Measurements from ENCODE around the gene BMP6. TPM values are rescaled to one million over a fixed set of nuclear protein-coding genes. Genes with fewer than 3 reads are reported as not detected.

The BMP6 gene
- total RNA-seq, 1 experiment from 2014 or later: 0.22 TPM

DNA sequence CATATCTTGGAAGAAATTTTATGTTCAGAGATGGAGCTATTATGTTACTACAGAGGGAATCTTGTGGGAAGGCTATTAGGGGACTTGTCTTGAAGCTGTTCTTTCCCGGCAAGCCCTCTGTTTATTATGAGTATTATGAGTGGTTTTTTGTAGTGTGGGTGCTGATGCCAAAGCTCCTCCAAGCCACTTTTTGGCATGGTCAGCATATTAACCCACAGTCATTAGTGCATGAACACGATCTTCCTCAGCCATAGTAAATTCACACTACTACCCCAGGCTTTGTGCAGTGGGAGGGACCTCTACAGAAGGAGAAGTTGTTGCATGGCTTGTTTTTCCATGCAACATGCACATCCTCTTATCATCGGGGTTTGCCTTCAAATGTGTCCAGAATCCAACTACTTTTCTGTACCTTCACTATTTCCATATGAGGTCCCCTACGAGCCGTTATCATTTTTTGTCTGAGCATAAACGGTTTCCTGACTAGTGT, 6.5 kb upstream of the BMP6 start:
- DNase-seq (ENCODE audit: low spot score): no peak

DNA sequence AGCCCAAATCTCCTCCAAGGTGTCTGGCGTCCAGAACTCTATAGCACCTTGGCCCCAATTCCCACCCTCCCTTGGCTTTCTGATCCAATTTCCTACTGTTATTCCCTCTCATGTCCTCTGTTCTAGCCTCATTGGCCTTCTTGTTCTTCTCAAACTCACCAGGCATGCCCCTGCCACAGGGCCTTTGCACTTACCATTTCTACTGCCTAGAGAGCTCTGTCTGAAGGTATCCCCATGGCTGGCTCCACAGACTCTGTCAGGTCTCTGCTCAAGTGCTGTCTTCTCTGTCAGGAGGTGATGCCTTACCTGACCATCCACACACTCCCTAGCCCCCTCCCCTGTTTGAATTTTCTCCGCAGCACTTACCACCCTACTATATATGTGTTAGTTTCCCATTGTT, 5.6 kb upstream of the BMP6 start:
- DNase-seq (ENCODE audit: low spot score): no peak

DNA sequence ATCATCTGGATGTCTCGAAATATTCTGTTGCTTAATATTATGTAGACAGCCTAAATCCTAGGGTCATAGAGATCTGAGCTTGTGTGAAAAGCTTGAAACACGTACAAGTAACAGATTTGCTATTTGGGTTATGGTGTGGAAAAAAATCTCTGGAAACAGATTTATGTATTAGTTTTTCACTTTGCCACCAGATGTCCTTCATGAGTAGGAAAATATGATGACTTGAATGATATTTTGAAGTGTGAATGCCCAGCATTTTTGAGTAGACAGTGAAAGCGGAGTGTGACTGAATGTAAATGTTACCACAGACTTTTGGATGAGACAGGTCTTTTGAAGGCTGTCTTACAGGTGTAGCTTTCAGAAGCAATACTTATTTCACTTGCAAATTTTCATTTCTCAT, 4.2 kb upstream of the BMP6 start:
- peak; percentile 26 for DNase-seq (ENCODE audit: low spot score)

DNA sequence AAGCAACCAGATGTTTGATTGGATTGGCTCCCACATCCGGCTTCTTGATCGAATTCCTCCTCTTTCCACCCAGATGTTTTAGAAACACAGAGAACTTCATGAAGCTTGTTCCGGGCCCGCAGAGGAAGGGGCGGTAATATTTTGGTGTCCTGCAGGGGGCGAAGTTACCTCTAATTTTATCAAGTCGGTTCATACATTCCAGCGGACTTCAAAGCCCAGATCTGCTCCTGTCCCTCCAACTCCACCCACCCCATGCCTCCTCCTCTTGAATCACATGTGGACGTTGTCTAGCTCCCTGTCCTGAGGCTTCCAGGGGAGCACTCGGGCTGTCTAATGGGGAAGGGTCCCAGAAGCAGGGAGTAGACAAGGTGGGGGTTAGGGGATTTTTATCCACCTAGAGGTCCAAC, 2.9 kb upstream of the BMP6 start:
- DNase-seq (ENCODE audit: low spot score): peak; percentile 70

DNA sequence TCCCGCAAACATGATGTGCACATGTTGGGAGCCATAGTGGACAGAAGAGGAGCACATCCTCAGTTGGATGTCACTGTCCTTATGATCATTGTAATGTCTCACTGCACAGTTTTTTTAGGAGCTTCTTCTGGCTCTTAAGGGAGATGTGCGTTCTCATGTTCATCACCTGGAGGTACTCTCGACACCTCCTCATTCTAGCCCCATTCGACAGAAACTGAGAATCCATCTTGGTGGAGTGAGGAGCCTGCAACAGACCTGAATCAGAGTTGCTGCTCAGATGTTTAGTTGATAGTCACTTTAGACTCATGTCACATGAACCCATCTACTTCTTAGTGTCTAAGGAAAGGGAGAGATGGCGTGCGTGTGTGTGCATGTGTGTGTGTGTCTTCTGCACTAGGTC, 2.3 kb upstream of the BMP6 start:
- no peak for DNase-seq (ENCODE audit: low spot score)

DNA sequence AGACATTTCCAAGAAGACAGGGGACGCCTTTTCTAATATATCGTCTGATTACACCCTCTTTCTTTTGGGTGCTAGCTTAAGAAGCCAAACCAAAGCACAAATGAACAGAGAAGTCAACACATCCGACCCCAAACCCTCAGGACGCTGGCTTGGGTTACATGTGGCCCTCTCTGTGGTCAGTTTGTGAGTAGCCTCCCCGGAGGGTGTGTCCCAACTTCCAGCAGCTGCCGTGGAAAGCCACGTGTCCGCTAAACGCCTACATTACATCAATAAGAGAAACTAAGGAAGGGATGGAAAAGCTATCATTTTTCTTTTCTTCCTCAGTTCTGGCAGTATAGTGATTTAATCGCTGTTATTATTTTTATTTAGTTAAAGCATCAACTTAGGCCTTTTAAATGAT, 487 bp upstream of the BMP6 start:
- no peak for DNase-seq (ENCODE audit: low spot score)

DNA sequence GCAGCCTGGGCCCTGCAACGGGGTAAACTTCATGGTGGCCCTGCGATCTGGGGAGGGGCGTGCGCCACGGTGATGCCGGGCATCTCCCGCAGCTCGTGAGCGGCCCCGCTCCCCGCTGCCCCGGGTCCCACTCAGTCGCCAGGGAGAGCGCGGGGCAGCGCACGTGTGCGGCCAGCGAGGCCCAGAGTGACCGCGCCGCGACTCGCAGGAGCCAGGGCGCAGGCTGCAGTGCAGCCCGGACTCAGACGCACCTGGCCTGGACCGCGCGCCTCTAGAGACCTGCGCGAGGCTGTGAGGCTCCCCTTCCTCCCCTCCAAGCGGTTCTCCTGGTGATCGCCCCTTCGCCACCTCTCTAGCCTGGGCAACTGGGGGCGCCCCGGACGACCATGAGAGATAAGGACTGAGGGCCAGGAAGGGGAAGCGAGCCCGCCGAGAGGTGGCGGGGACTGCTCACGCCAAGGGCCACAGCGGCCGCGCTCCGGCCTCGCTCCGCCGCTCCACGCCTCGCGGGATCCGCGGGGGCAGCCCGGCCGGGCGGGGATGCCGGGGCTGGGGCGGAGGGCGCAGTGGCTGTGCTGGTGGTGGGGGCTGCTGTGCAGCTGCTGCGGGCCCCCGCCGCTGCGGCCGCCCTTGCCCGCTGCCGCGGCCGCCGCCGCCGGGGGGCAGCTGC, 652 bp downstream of the BMP6 start:
- DNase-seq (ENCODE audit: low spot score): no peak

DNA sequence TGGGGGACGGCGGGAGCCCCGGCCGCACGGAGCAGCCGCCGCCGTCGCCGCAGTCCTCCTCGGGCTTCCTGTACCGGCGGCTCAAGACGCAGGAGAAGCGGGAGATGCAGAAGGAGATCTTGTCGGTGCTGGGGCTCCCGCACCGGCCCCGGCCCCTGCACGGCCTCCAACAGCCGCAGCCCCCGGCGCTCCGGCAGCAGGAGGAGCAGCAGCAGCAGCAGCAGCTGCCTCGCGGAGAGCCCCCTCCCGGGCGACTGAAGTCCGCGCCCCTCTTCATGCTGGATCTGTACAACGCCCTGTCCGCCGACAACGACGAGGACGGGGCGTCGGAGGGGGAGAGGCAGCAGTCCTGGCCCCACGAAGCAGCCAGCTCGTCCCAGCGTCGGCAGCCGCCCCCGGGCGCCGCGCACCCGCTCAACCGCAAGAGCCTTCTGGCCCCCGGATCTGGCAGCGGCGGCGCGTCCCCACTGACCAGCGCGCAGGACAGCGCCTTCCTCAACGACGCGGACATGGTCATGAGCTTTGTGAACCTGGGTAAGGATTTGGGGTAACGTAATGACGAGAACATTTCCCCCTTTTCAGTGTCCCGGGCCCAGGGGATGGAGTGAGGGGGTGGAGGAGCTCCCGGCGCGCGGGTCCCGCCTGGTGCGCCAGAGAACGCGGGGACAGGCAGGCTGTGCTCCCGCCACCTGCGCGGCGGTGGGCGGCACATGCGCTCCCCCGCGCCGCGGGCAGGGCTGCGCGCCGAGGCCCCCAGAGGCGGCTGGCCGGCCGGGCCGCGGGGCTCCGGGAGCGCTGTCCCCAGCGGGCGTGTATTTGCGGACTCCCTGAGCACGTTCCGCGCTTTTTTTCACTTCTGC, 1.4 kb downstream of the BMP6 start:
- no peak for DNase-seq (ENCODE audit: low spot score)

DNA sequence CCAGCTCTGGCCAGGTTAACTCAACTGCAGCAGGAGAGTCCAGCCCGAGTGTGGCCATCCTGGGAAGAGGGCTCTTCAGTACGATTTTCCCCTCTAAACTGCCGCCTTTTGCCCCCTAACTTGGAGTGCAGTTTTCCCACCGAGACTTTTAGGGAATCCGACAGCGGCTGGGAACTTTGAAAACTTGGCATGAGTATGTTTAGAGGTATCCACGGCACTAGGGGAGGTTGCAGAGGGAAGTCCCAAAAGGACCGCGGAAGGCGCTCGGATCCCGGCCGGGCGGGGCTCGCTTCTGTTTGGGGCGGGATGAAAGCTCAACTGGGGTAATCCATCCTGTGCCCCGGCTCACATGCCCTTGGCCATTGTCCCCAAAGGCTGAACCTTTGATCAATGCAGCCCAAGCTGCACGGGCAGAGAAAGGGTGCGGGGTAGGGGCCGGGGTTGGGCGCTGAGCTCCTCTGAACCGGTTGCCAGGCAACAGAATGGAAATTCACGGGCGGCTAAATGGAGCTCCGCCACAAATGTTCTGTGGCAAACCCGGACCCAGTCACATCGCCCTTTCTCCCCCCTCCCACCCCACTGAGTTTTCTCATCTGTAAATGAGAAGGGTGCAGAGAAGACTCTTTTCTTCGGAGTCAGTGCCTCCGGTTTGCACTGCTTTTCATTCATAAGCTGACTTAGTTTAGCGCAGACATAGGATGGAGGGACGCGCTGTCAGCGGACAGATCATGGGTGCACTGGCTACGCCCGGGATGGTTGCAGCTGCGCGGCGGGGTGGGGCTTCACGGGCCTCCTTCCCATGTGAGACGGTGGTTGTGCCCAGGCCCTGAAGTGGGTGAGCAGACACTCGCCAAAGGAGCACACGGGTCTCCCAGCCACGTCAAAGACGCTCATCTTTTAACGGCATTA, 2.3 kb downstream of the BMP6 start:
- no peak for DNase-seq (ENCODE audit: low spot score)

DNA sequence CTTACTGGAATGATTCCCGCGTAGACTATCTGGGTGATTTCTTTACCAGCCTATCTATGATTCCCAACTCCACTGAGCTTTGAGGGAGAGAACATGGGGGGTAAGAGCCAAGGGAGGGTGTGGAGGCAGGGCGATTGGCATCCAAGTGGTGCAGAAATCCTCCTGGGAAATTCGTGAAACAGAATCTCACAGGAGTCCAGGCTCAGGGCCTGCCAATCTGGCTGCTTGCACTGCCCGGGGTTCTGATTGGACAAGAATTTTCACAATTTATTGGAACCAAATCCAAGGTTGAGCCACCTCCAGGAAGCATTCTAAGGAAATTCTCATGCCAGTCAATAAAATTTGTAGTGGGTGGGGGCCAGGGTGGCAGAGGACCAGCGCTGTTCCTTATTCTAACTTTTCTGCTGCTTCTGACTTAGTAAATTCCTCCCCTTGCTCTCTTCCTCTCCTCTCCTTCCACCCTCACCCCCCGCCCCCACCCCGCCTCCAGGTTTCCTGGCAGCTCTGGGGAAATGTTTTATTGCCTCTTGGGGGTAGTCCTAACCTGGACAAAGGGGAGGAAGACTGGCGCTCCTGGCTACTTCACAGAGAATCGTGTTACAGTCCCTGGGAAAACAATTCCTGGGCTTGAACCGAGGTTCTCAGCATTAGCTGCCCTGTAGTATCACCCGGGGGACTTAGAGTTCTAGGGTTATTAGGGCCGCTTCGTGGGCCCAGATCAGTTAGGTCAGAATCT, 3.1 kb downstream of the BMP6 start:
- no peak for DNase-seq (ENCODE audit: low spot score)

DNA sequence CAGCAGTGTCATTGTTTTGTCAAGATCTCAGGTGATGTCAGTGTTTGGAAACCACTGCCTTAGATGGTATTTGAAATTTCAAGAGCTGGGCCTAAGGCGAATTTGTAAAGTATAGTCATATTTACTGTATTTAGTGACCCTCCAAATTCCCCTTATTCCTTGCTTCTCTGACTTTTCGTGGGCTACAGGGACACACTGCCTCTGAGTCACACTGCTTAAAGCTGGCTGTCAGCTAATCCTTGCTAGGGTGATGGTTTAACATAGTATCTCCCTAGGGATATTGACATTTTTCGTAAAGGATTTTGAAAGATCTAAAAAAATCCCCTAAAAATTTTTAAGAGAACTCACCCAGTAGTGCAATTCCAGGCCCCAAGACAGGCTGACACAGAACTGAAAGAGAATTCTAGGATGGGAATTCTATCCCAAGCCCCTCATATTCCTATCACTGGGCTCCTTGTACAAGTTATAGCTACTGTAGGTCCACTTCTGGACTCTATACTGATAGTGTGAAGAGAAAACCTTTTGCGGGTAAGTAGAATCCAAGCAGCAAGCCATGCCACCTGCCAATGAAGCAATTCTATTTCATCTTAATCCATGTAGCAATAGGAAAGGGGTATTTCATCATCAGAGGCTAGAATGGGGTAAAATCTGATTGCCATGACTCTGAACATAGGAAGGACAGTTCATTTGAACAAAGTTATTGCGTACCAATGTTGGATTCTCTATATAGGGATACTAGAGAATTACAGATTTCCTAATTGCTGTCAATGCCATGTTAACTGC, 4.3 kb downstream of the BMP6 start:
- no peak for DNase-seq (ENCODE audit: low spot score)

DNA sequence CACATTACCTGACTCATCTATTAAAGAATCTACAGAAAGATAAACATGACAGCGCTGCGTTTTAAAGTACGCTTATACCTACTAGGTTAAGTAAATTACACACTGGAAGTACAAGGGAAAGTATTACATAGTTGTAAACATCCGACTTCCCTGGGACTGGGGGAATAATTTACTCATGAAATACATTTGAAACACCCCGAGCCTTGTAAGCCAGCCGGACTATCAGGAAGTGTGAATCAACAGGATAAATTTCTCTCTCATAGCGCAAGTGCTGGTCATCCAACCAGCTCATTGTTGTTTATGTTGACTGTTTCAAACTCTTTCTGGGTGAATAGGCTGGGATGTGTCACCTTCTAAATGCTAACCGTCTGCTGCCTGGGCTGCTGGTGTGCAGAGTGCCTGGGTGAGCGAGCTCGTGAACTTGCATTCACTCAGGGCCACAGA, 4.9 kb downstream of the BMP6 start:
- DNase-seq (ENCODE audit: low spot score): peak; percentile 85

DNA sequence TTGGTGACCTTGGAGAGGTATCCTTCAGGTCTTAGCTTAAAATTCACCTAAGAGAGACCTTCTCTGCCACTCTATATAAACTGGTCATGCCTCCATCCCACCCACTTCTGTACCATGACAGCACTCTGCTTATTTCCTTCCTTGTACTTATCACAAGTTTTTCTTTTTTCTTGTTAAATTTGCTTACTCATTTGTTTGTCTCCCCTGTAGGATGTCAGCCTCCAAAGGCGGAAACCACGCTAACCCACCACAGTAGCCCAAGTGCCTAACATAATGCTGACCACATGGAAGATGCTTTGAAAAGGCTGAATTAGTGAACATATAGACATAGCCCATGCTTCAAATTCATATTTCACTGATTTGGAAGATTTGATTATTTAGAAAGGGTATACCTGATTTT, 5.4 kb downstream of the BMP6 start:
- no peak for DNase-seq (ENCODE audit: low spot score)

DNA sequence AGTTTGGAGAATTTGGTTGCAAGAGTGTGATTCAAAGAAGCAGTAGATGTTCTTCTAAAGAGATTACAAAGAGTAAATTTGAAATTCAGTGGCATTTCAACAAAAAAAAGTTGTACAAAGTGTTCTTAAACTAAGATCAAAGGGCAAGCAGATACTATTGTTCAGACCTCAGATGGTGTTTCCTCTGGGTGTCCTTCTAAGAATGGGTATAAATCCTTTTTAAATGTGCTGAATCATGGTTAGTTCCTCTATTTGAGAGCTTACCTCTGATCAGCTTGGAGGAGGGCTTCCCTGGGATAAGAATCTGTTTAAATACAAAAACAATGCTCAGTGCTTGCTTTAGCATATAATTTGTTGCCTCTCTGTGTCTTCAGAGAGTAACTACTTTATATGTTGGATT, 6.3 kb downstream of the BMP6 start:
- DNase-seq (ENCODE audit: low spot score): no peak

DNA sequence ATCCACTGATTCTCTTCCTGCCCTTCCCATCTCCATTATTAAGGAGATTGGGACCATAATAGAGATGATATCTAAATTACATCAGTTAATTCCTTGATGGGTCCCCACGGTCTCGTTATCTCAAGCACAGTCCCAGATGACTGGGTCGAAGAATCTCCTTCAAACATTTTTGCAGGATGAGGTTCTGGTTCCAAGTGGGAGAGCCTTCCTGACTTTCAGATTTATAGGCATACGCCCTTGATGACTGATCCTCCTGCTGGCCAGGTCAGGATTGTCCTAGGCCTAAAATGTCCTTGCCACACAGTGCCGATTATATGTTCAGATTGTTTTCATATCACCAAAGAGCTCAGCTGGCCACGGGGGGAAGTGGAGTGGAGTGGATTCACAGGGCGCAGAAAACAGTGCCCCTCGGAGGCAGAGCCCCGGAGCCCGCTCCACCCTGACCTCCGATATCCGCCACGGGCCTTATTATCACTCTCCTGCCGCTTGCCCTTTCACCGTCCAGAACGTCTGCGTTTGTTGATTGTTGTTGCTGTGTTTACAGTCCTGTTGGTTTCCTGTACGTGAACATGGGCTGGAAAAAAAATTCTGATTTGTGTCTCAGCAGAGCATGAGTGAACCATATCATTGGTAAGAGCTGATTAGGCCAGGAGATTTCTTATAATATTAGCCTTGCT, 8.9 kb downstream of the BMP6 start:
- no peak for DNase-seq (ENCODE audit: low spot score)

DNA sequence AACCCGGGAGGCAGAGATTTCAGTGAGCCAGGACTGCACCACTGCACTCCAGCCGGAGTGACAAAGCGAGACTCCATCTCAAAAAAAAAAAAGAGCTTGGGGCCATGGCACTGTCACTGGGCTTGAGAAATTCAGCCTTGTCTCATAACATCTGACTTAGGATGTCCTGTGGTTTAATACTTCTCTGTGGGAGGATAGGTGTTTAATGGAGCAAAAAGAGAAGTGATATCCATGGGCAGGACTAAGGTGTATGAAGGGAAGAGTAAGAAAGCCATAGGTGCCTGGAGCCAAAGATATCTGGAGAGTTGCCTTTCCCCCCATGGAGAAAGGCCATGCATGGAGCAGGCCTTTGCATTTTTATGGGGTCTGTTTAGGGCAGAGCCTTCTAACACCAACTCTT, 11.2 kb downstream of the BMP6 start:
- no peak for DNase-seq (ENCODE audit: low spot score)

DNA sequence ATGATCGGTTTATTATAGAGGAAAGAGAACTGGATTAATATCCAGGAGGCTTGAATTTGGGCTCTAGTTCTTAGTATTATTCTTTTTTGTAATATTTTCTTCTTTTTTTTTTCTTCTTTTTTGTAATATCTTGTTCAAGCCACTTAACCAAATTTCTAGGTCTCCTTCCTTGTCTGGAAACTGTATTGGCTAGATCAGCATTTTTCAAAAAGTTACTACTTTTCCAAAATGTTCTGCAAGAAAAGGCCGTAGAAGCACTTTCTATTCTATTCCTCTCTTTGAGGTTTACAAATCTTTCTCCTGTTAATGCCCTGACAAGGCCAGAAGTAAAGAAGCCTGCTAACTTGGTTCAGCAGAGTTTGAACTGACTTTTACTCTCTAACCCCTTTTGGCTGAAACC, 12.0 kb downstream of the BMP6 start:
- DNase-seq (ENCODE audit: low spot score): no peak

DNA sequence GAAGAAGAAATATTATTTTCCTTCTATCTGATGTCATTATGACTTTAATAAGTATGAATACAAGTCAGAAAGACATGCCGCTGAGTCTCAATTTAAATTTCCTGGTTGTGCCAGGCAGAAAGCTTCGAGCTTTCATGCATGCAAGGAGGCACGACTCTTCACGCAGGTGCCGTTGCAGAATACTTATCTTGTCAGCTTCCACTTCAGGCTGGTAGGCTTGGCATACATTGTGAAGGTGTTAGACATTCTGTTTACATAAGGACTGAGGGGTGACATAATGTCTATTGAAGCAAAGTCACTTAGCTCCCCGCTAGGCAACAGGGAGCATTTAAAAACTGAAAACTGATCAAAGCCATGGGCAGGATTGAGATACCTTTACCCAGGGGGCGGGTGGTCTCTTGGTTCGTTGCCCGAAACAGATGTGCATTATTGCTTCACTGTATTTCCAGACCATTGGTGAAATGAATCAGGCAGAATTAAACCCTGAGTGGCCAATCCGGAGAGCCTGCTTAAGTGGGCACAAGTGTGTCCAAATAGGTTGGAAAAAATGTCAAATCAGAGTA, 16.4 kb downstream of the BMP6 start:
- DNase-seq (ENCODE audit: low spot score): no peak

DNA sequence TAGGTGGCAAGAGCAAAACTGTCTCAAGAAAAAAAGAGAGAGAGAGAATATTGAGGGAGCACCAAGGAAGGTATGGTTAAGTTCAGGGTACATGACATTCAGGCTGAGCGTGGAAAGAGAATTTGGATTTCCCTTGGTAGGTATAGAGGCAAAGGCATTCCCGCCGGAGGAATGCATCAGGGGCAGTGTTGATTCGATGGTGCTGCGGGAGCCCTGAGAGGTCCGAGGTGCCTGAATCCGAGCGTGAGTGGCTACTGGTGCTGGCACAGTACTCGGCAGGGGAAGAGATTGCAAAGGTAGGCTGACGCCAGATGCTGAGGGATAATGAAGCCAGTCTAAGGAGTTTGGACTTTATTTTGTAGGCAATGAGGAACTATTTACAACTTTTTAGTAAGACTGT, 20.0 kb downstream of the BMP6 start:
- no peak for DNase-seq (ENCODE audit: low spot score)

DNA sequence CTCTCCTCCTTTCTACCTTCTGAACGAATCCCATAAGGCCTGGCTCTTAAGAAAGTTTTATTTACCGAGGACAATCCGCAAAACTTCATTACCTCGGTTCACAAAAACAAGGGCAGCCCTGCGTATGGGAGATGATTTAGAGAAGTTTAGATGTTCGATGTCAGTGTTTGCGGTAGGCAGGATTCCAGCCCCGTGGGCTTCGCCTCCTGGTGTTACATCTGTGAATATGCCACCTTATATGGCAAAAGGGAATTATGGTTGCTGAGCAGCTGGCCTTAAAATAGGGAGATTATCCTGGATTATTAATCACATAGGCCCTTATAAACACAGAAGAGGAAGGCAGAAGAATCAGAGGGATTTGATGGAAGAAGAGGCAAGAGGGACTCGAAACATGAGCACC, 21.1 kb downstream of the BMP6 start:
- no peak for DNase-seq (ENCODE audit: low spot score)

All from A172 (cell line).